MM.1S (cell line): ENCODE results near the gene TYMS.

Experiments used
- DNase-seq: peaks from one replicate; pipeline ENCODE4 v3.0.0-alpha.2; 2015
- H2AFZ ChIP-seq: fragments of 300-600 bp; sonication (generic); 2 replicates; pipeline ENCODE4 v1.6.0; 2016; ENCODE audit warnings: antibody characterized with exemption, low read length
- H3F3A ChIP-seq: fragments of 300-600 bp; sonication (generic); 2 replicates; pipeline ENCODE4 v1.6.1; 2016; ENCODE audit warnings: mild to moderate bottlenecking, antibody characterized with exemption, low read length, moderate library complexity, mixed read lengths; ENCODE audit not compliant: insufficient read depth
- H3K27ac ChIP-seq: fragments of 300-600 bp; sonication (generic); 2 replicates; pipeline ENCODE4 v1.5.1; 2016; ENCODE audit warnings: mild to moderate bottlenecking, low read length
- H3K27me3 ChIP-seq: fragments of 300-600 bp; sonication (generic); replicated peaks from 2 replicates; pipeline ENCODE4 v1.6.0; 2016; ENCODE audit warnings: low read length; ENCODE audit not compliant: insufficient read depth
- H3K36me3 ChIP-seq: fragments of 300-600 bp; sonication (generic); replicated peaks from 2 replicates; pipeline ENCODE4 v1.6.1; 2016; ENCODE audit warnings: mild to moderate bottlenecking, low read length, mixed read lengths; ENCODE audit not compliant: insufficient read depth
- H3K4me1 ChIP-seq: fragments of 300-600 bp; sonication (generic); 2 replicates; pipeline ENCODE4 v1.6.1; 2016; ENCODE audit warnings: low read length, mixed read lengths
- H3K4me2 ChIP-seq: fragments of 300-600 bp; sonication (generic); 2 replicates; pipeline ENCODE4 v1.6.0; 2016; ENCODE audit warnings: low read depth, low read length
- H3K4me3 ChIP-seq: fragments of 300-600 bp; sonication (generic); 2 replicates; pipeline ENCODE4 v1.5.1; 2016; ENCODE audit warnings: low read length, mixed read lengths
- H3K79me2 ChIP-seq: fragments of 300-600 bp; sonication (generic); 2 replicates; pipeline ENCODE4 v1.6.1; 2016; ENCODE audit warnings: mixed run types, low read length, mixed read lengths
- H3K9ac ChIP-seq: fragments of 300-600 bp; sonication (generic); 2 replicates; pipeline ENCODE4 v1.6.1; 2016; ENCODE audit warnings: low read length, mixed read lengths
- H3K9me2 ChIP-seq: fragments of 300-600 bp; sonication (generic); replicated peaks from 2 replicates; pipeline ENCODE4 v1.6.1; 2016; ENCODE audit warnings: mild to moderate bottlenecking, low read length, mixed read lengths; ENCODE audit not compliant: insufficient read depth
- H3K9me3 ChIP-seq: fragments of 300-600 bp; sonication (generic); replicated peaks from 2 replicates; pipeline ENCODE4 v1.6.1; 2016; ENCODE audit warnings: mild to moderate bottlenecking, low read length, mixed read lengths; ENCODE audit not compliant: insufficient read depth
- H4K20me1 ChIP-seq: fragments of 300-600 bp; sonication (generic); 2 replicates; pipeline ENCODE4 v1.6.1; 2016; ENCODE audit warnings: mild to moderate bottlenecking, low read length, moderate library complexity, mixed read lengths; ENCODE audit not compliant: insufficient read depth
- CTCF ChIP-seq: fragments of 300-600 bp; sonication (generic); IDR thresholded peaks from 2 replicates; pipeline ENCODE4 v1.5.1; 2016; ENCODE audit warnings: antibody characterized with exemption, low read length, mixed read lengths
- EZH2 ChIP-seq: fragments of 300-600 bp; sonication (generic); optimal IDR thresholded peaks from 2 replicates; pipeline ENCODE3; 2017; ENCODE audit warnings: low read depth, mild to moderate bottlenecking, antibody characterized with exemption, low read length, mixed read lengths
- EZH2phosphoT487 ChIP-seq: fragments of 300-600 bp; sonication (generic); IDR thresholded peaks from 2 replicates; pipeline ENCODE4 v1.6.1; 2018; ENCODE audit warnings: antibody characterized with exemption, low read length

Gene TYMS

DNA sequence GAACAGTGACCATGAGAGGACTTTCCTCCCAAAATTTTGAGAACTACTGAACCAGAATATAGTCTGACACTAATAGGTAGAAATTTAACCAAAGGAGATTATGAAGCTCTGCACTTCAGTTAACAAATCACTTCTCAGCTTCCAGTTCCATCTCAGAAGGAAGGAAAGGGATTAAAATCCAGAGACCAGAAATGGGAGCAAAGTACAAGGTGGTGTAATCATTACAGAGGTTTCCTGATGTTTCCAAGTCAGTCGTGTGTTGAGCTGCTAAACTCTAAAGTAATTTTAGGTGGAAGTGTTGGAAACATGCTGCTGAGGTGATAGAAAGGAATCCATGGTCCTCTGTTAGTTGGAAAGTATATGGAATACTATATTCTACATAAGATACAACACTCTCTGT, 10.8 kb downstream of the TYMS start:
- H3K4me1 ChIP-seq = no peaks in the 10 kb centered on the region
- DNase-seq = no peak
- no peak overlapping the region for H2AFZ ChIP-seq
- no peak overlapping the region for H3K9ac ChIP-seq
- no peak overlapping the region for H3K4me2 ChIP-seq
- no peaks in the 10 kb centered on the region for H3K27me3 ChIP-seq
- no peaks in the 10 kb centered on the region for H3K9me3 ChIP-seq
- peaks cover 48% of the 10 kb centered on the region for H3K79me2 ChIP-seq
- H4K20me1 ChIP-seq = peaks cover 18% of the 10 kb centered on the region
- peaks cover 29% of the 10 kb centered on the region; the same call in 1 of the 2 replicates for H3K36me3 ChIP-seq
- no peaks in the 10 kb centered on the region for H3F3A ChIP-seq
- TF ChIP-seq EZH2phosphoT487 (no peak), CTCF (no peak), EZH2 (no peak)
- no peak overlapping the region for H3K27ac ChIP-seq
- no peak overlapping the region for H3K4me3 ChIP-seq
- H3K9me2 ChIP-seq = no peaks in the 10 kb centered on the region

GRCh38 chr18:669077-669476, 11.6 kb downstream of the TYMS start:
- Histone ChIP-seq H3K4me3 (no peak overlapping the region), H3K27ac (no peak overlapping the region), H3K9ac (no peak overlapping the region), H3F3A (0 out of 2 replicates have a peak, but pooled peaks cover under 1% of the 10 kb centered on the region), H3K9me2 (no peaks in the 10 kb centered on the region), H3K27me3 (no peaks in the 10 kb centered on the region), H4K20me1 (peaks cover 18% of the 10 kb centered on the region), H3K9me3 (no peaks in the 10 kb centered on the region), H3K4me2 (no peak overlapping the region), H2AFZ (no peak overlapping the region), H3K36me3 (peaks cover 29% of the 10 kb centered on the region; the same call in 1 of the 2 replicates), H3K79me2 (peaks cover 47% of the 10 kb centered on the region), H3K4me1 (no peaks in the 10 kb centered on the region)
- no peak for DNase-seq
- TF ChIP-seq EZH2phosphoT487 (no peak), EZH2 (no peak), CTCF (no peak)

DNA sequence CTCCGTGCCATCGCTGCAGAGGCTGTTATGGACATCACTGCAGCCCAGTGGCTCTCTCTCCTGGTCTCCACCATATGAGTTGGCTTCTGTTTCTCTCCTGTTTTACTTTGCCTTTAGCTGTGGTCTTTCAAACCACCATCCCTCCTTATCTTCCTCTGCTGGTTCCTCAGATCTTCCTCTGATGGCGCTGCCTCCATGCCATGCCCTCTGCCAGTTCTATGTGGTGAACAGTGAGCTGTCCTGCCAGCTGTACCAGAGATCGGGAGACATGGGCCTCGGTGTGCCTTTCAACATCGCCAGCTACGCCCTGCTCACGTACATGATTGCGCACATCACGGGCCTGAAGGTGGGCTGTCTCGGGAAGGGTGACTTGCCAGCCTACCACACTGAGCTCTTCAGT, 13.1 kb downstream of the TYMS start:
- peaks cover 46% of the 10 kb centered on the region for H3K79me2 ChIP-seq
- no peaks in the 10 kb centered on the region for H3K27me3 ChIP-seq
- peaks cover 6% of the 10 kb centered on the region; the same call in 1 of the 2 replicates for H3F3A ChIP-seq
- TF ChIP-seq EZH2 (no peak), CTCF (no peak), EZH2phosphoT487 (no peak)
- no peaks in the 10 kb centered on the region for H3K9me3 ChIP-seq
- no peak overlapping the region for H3K4me3 ChIP-seq
- H3K9ac ChIP-seq = no peak overlapping the region
- H3K36me3 ChIP-seq = peaks cover 31% of the 10 kb centered on the region; the same call in 1 of the 2 replicates
- no peak overlapping the region for H2AFZ ChIP-seq
- H3K4me2 ChIP-seq = no peak overlapping the region
- no peaks in the 10 kb centered on the region for H3K9me2 ChIP-seq
- H3K4me1 ChIP-seq = no peaks in the 10 kb centered on the region
- no peak overlapping the region for H3K27ac ChIP-seq
- H4K20me1 ChIP-seq = peaks cover 18% of the 10 kb centered on the region
- no peak for DNase-seq
